Astrocyte (in vitro differentiated cells and primary cell): ENCODE results near the gene AKAP12.

Experiments used
- CTCF ChIP-seq: IDR thresholded peaks from 2 replicates; pipeline ENCODE4 v1.5.1; 2011; ENCODE audit warnings: low read depth, mild to moderate bottlenecking, inconsistent platforms, low read length, moderate library complexity; ENCODE audit not compliant: insufficient read depth
- EZH2 ChIP-seq: IDR thresholded peaks from 2 replicates; pipeline ENCODE4 v1.6.1; 2012; ENCODE audit warnings: mild to moderate bottlenecking, low read length, inconsistent platforms; ENCODE audit not compliant: insufficient read depth

- TF ChIP-seq CTCF, result no peak
- TF ChIP-seq EZH2, result no peak
These were observed at the start of gene AKAP12 for GRCh38 chr6:151239603-151240035.
